NCI-H2081 (cell line): ENCODE measurements around the gene FDXR.

Experiments
- DNase-seq, 2 experiments: peaks; one replicate each; lab custom pipeline; 2025; lab: John Stamatoyannopoulos, UW

The FDXR gene

DNA sequence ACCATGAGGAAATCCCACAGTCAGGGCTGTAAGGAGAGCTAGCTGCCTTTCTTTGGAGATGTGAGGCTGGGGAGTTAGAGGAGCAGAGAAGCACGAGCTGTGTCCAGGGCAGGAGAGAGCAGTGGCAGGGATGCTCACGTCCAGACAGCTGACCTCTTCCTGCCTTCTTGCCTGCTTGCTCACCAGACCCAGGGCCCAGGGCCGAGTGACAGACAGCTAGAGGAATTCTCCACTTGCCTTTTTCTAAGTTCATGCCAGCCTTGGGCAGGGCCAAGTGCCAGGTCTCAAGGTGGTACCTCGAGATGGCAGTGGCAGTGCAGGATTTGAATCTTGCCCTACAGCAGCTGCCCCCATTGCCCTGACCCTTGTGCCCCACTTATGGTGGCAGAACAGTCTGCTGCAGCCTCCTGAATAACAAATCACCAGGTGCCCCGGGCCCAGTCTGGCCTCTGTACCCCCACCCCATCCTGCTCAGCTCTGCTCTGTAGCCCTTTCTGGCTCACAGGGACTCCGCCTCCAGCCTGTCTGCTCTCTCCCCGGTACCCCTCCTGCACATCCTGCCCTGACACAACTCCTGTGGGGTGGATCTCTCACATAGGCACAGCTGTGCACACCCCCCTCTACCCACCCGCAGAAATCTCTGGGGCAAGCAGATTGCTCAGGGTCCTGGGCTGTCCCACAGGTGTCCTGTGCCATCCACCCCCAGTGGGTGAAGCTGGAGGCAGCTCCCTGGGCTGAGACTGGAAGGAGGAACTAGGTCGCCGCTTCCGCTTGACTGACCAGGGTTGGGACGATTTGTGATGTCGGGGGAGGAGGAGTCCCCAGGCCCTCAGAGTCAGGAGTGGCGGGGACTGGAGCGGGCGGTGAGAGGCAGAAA, 39.1 kb downstream of the FDXR start:
- DNase-seq, result no peak

DNA sequence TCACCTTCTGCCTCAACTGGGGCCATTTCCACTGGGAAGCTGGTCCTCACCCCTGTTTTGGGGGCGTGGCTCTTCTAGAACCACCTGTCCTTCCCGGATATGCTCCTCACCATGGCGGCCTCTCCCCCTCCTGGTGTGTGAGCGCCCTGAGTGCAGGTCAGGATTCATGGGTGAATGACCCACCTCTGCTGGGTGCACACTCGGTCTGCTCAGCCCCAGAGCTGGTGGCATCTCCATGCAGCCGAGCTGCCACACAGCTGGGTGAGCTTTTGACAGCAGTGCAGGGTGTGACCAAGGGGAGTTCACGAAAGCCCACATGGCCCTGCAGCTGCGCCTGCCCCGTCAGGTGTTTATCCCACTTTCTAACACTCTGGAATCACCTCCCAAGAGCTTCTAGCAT, 40.4 kb downstream of the FDXR start:
- DNase-seq, result no peak

DNA sequence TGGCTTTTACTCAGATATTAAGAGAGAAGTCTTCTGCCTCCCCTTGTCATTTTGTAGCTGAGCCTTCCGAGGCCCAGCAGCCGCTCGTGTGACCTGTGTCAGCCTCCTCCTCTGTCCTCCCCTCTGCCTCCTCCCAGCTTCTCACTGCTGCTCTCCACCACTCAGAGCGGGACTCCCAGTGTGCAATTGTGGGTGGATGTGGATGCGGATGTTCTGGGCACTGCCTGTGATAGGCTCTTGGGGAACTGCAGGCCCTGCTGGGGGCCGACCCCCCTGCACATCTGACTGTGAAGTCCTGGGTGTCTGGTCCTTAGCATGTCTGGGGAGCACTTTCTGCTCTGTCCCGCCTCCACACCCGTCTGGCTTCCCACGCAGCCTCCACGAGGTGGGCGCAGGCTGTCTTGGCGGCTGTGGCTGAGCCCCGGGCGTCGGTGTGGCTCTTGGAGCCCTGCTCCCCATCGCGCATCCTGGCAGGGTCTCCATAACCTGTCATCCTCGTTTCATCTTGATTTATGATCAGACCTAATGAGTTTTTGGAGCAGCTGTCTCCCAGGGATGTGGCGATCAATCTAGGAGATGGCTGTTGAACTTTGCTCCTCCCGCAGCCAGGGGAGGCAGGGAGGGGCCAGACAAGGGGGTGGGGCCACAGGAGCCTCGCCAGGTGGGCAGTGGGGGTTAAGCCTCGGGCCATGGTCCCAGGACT, 41.2 kb downstream of the FDXR start:
- DNase-seq, result no peak

DNA sequence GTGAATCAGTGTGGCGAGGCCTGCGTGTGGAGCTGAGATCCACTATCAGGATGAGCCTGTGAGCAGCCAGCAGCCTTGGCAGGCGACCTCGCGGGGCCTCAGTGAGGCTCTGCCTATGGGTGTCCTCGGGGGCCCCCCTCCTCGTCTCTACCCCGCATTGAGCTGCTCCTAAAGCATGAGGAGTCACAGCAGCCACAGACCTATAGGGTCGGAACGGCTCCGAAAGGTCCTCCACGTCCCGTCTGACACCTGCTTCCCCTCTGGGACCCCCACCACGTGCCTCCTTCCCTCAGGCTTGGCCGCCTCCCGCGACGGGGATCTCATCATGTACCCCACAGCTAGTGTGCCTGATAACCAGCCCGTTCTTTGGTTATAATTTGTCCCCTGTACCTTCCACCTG, 41.9 kb downstream of the FDXR start:
- DNase-seq, result no peak

DNA sequence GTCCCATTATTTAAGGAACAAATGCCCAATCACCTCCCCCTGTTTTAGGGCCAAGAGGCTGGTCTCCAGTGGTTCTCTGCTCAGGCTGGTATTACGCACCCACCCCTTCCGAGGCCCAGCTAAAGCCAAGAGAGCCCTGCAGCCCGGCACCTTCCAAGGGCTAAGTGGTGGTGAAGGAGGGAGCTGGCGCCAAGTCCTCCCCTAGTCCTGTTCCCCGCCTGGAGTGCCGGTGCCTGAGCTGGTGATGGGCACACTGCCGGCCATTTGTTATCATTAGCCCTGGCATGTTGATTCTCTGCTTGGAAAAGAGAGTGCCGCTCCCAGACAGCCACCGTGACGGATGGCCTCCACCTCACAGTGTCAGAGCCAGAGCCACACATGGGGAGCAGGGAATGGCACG, 45.0 kb downstream of the FDXR start:
- DNase-seq, result no peak

DNA sequence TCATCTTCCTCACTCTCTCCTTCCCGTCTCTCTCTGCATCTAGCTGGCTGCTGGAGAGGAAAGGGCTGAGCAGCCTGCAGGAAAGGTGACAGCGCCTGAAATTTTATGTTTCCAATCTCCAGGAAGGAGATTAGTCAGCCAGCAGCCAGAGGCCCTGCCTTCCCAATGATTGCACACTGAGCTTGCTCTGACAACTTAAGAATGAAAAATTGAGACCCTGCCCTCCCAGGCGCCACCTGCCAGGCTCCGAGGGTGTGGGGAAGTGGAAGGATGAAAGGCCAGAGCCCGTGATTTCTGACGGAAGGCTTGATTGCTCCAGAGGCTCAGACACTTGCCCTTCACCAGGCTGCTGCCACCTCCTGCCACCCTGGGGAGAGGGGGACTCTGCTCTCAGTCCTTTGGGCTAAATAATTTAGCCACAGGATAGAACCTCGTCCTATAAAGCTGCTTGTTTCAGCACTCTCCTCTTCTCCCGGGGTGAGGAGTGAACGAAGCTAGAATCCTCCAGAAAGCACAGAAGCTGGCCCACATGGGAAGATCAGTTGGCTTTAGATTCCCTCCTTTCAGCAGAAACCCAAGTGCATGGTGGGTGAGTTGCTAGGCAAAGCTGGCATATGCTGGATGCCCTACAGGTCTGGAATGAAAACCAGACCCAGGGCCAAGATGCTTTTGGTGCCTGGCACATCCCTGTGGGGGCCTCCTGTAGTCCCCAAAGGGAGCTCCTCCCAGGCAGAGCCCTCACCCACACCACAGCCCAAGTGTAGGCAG, 46.7 kb downstream of the FDXR start:
- peak in 1 of 2 experiments; percentile 36 for DNase-seq

DNA sequence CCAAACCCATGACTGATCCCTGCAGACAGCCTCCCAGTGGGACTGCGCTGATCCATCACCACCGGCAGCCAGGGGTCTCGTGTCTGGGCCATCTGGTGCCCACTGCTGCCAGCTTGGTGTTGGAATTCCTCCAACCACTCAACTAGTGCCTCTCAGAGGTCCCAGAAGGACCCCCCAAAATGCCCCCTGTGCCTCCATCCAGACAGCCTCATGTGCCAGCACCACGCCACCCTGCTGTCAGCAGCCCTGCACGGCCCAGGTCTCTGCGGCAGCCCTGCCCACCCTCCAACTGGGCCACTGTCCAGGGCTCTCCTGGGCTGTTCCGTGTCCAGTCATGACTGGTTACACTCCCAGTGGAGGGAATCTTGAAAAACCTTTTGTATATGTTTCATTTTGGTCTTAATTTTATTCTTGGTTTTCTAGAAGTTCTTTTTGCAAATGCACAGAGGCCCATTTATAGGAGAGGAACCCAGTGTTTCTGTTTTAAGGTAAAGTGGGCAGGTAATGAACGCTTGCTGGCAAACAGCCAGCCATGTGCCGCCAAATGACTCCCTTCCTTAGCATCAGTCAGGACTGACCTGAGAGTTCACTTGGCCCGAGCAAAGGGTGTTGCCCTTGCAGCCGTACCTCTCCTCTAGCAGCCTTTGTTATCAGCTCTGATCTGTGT, 47.7 kb downstream of the FDXR start:
- DNase-seq, result no peak

DNA sequence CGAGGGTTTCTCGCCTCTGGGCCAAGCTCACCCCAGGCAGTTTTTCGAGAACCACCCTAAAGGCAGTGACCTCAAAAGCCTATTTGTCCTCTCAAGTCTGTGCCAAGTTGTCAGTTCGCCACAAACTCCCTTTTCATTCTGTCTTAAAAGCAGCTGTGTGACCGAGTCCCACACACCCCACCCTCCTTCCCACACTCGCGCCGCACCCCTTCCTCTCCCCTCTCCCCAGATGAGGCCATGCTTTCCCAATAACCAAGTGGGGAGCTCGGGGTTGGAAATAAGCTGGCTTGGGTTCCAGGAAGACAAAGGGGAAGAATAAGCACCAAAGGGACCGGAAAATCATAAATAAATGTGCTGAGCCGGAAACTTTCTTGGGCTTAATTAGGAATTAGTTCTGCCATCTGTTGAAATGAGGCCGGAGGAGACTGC, 49.8 kb downstream of the FDXR start:
- DNase-seq, result no peak

DNA sequence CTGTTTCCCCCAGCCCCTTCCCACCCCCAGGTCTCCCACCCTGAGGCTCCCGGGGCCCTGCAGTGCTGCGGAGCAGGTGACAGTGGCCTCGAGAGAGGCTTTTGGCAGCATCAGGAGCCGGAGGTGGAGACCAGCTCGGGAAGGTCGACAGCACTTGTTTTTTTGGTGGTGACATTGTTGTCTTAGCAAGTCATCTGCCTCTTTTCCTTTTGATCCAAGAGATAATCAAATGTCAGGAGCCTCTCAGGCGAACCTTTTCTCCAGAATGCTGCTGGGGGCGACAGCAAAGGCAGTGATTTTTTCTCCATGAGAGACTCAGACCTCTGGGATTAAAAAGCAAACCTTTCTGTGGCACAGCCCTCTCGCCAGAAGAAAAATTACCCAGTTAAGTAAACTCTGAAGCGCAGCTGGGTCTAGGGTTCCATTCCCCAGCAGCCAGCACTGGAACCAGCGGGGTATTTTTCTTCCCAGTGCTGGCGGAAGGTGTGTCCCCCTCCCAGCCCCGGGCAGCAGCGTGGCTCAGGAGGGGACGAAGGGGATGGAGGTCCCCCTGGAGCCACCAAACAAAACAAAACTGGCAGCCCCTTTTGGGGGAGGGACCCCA, 50.4 kb downstream of the FDXR start:
- DNase-seq, result peak in 1 of 2 experiments; percentile 22

DNA sequence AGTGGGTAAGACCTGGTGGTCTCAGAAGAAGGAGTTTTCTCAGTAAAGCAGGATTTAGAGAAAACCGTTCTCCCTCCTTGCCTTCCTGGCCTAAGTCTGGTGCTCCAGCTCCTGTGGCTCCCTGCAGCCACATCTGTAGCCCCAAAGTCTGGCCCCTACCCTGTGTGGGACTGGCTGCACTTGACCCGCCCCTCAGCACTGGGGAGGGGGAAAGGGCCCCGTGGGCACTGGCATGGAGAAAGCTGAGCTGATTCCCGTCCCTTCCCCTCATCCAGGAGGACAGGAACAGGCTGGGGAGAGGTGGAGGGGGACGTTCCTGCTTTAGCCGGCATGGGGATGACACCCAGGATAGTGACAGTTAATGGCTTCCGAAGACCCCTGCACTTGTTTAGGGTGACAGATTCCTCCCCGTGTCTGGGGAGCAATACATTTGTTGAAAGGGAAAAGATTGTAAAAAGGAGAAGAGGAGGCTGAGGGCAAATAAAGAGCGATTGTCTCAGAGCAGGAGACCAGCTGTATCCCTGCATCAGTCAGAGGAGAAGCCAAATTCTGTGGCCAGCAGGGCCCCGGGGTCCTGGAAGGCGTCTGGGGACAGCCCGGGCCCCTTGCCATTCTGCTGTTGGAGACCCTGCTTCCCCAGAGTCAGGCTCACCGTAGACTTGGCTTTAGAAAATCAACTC, 51.0 kb downstream of the FDXR start:
- DNase-seq, result no peak

DNA sequence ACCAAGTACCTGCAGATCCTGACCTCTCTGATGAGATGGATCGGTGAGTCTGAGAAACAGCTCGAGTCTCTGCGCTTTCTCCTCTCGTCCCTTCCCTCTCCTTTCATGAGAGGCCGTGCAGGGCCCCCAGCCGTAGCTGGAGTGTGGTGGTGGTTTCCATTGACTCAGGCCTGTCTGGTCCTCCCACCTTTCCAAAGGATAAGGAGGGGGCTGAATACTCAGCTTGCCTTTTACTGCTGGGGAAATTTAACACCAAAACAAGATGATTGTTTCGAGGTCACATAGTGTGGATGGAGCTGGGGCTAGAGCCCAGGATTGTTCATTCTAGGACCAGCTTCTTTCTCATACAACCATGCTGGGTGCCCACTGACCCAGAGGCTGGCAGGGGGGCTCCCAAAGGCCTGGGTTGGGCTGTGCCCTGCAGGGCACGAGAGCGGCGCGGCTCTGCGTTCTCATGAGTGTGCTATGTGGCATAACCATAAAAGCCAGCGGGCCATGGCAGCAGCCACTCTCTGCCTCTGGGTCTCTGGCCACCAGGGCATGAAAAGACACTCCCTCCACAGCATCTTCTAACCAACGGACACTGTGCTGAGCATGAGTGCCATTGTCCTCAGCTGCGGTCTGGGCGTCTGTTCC, 52.9 kb downstream of the FDXR start:
- no peak for DNase-seq

DNA sequence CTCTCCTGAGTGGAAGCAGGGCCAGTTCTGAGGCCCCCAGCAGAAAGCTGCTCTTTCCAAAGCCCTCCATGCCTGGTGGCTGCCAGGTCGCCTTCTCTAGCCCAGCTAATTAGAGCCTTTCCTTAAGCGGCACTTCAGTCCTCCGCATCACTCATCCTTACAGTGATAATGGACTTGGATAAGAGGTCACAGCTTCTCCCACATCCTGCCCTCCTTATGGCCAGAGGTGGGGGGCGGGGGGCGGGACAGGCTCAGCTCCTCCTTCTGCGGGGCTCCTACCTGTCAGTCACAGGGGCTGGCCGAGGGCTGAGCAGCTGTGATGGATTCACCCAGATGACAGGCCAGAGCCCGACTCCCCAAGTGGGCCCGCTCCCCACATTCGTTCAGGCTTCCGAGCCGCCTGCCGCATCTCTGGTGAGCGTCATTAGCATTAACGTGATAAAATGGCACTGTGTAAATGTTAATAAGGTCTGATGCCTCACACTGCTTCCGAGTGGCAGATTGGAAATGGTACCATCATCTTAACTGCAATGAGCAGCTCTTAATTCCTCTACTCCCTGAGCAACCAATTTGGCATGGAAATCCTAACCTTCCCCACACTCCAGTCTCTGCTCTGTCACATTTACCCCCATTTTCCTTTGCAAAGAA, 54.4 kb downstream of the FDXR start:
- DNase-seq, result no peak

DNA sequence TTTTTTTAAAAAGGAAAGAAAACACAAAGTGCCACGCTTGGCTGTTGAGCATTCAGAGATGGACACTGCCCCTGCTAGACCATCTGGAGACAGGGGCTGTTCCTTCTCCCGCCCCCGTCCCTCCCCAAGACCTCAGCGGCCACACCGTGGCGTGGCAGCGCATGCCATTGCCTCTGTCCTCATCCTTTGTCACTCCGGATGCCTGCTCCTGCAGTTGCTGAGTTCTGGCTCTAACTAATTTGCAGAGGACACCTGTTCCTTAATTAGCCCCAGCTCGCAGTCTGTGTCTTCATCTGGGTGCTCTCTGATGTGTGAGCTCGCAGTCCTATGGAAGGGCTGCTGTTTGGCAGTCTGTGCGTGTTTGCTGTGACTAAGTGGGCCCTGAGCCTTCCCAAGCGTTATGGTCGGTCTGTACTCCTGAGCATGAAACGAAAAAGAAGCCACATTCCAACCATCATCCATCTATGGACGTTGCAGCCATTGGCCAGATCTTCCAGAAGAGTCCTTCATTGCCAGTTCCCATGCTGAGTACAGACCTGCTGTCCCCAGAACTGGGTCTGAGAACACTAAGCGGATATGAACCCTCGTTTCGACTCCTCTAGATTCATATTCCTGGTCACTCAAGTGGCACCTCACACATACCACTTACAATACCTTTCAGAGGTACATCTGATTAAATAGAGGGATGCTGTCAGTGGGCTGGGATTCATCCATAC, 55.7 kb downstream of the FDXR start:
- no peak for DNase-seq

DNA sequence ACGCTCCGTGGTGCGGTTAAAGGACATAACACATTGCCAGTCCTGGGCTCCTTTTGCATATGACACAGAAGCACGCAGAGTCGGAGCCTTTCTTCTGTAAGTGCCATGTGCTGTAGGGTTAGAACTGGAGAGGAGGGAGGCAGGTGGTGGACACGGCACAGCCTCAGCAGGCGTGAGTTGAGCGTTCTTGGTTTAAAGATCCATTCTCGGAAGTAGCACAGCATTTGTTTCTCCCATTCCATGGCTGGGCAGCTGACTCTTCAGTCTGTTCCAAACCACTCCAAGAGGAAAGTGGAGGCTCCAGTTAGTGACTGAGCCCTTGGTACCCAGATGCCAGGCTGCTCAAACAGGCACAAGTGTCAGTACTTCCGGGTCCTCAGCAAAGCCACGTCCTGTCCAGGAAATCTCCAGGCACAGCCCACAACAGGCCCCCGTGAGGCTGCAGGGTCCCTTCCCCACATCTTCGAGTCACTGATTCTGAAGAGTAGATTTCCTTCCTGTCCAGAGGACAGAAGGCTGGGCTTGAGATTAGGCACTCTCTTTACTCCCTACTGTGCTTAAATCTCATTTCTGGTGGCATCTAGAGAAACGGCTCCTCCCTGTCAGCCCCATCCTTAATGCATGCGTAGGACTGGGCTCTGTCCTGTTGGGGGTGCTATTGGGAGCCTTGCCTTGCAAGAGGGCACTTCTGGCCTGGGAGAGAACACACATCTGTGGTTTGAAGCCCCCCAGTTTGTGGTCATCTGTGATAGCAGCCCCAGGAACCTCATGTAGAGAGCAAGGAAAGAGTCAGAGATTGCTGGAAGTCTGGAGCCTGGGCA, 57.0 kb downstream of the FDXR start:
- no peak for DNase-seq

DNA sequence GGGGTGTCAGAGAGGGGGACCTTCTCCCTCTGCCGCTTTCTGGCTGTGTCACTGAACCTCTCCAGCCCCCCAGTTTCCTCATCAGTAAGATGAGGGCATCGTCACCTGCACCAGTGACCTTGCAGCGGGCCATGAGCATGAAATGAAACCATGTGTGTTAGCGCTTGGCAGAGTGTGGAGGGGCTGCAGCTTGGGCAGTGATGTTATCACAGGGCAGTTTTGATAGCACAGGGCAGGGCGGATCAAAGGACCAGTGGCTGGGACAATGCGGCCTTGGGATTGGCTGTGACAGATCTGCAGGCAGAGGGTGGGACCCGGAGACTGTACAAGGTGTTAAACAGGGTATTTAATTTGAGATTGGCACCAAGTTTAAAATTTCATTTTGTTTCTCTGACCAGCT, 57.7 kb downstream of the FDXR start:
- no peak for DNase-seq

DNA sequence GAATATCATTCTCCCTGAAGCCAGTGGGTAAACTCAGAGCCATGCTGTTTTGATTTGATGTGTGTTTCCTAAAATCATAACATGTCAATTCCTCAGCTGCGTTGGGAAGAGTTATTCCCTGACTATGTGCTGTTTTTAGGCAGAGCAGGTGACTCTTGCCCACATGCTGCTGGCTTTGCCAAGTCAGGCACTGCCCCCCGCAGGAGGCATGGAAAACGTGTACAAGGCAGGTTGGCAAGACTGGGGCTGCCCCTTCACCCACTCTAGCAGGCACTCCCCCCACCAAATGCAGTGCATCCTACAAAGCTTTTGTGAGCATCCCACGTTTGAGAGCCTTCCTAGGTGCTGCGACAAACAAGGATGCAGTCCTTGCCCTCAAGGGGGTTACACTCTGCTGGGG, 58.3 kb downstream of the FDXR start:
- no peak for DNase-seq
